Thyroid gland (tissue), 4 donors: ENCODE data around the gene CTBP1. TPM values are rescaled to one million over a fixed set of nuclear protein-coding genes. Genes with fewer than 3 reads are reported as not detected.

Experiments
- DNase-seq, 2 donors: peaks; one replicate each; pipeline ENCODE4 v3.0.0-alpha.2; 2019
- H3K27ac ChIP-seq, 3 donors: fragments of 200-600 bp; sonication (generic); 1 replicate in 2 of 3; 2 replicates in 1 of 3; pipeline ENCODE4 v1.5.1; 2016 to 2019; ENCODE audit warnings: mild to moderate bottlenecking in 1 of 3, moderate library complexity in 1 of 3
- H3K27me3 ChIP-seq: fragments of 200-600 bp; sonication (generic); one replicate; pipeline ENCODE4 v1.5.1; 2019
- H3K36me3 ChIP-seq, 2 donors: fragments of 200-600 bp; sonication (generic); one replicate each; pipeline ENCODE4 v1.5.1; 2016 to 2019
- H3K4me1 ChIP-seq, 2 donors: fragments of 200-600 bp; sonication (generic); one replicate each; pipeline ENCODE4 v1.5.1; 2017 to 2019
- H3K4me3 ChIP-seq, 3 donors: fragments of 200-600 bp; sonication (generic); replicated peaks in 1 of 3; 1 replicate in 2 of 3; 2 replicates in 1 of 3; pipeline ENCODE4 v1.5.1; 2016; ENCODE audit warnings: mild to moderate bottlenecking in 1 of 3
- H3K9me3 ChIP-seq: fragments of 200-600 bp; sonication (generic); one replicate; pipeline ENCODE4 v1.5.1; 2017
- CTCF ChIP-seq, 6 experiments: fragments of 200-600 bp in 3 of 6; fragments of 450-650 bp in 3 of 6; sonication (generic) in 3 of 6; IDR thresholded peaks; one replicate each; pipeline ENCODE4 v1.5.1; 2016 to 2019; ENCODE audit warnings: antibody characterized with exemption in 6 of 6, mild to moderate bottlenecking in 2 of 6, inconsistent platforms in 1 of 6, moderate library complexity in 1 of 6
- POLR2A ChIP-seq, 2 donors: fragments of 450-650 bp; IDR thresholded peaks; one replicate each; pipeline ENCODE4 v1.6.1; 2017; ENCODE audit warnings: antibody characterized with exemption in 2 of 2, mild to moderate bottlenecking in 2 of 2, moderate library complexity in 1 of 2
- WGBS, 2 donors: methylation state at CpG; one replicate each; pipeline ENCODE4 v1.1.5; 2017; 5-methylcytosine and 5-hydroxymethylcytosine counted together
- intact Hi-C: fragments of 100-400 bp; cut with DNase I; formaldehyde crosslinking; loops from one replicate; pipeline ENCODE4 v1.15.1; 2023
- total RNA-seq, 4 donors: library from RNA; depleted of rRNA; stranded (reverse); fragments of >200 nt; gene quantifications; one replicate each; pipeline ENCODE4 v1.2.3, GENCODE V29; 2016

CTBP1 gene
- total RNA-seq, 4 donors from 2014 or later = 102 to 226 (median 177) TPM

GRCh38 chr4:1223841-1224809 is 24.8 kb downstream of the CTBP1 start:
- peaks cover 36 to 46% of the 10 kb centered on the region in 2 donors for H3K36me3 ChIP-seq
- H3K27ac ChIP-seq = no peak overlapping the region
- WGBS, 2 donors = 94 to 97% methylated on average over 36 to 37 of the region's 40 CpGs
- H3K9me3 ChIP-seq = no peaks in the 10 kb centered on the region
- H3K4me1 ChIP-seq = peaks cover 10% of the 10 kb centered on the region in 2 donors
- no peak for TF ChIP-seq POLR2A (IDR thresholded peaks at IDR 0.05)
- no peak for TF ChIP-seq CTCF (IDR thresholded peaks at IDR 0.05)
- DNase-seq = no peak
- intact Hi-C loops = no loop called here
- no peaks in the 10 kb centered on the region for H3K27me3 ChIP-seq
- no peak overlapping the region for H3K4me3 ChIP-seq

GRCh38 chr4:1222938-1223690 is 25.8 kb downstream of the CTBP1 start:
- WGBS, 2 donors = 94 to 97% methylated on average over 15 to 20 of the region's 29 CpGs

GRCh38 chr4:1222036-1222789 is 26.7 kb downstream of the CTBP1 start:
- 82 to 96% methylated on average over 7 to 19 of the region's 34 CpGs for WGBS, 2 donors
- Histone ChIP-seq H3K4me3 (no peak overlapping the region), H3K27me3 (no peaks in the 10 kb centered on the region), H3K36me3 (peaks cover 29 to 46% of the 10 kb centered on the region in 2 donors), H3K4me1 (peaks cover 10 to 15% of the 10 kb centered on the region in 2 donors), H3K27ac (peak overlapping the region in 1 of 3 donors; percentile 33), H3K9me3 (no peaks in the 10 kb centered on the region)
- intact Hi-C loops = no loop called here
- no peak for TF ChIP-seq CTCF (IDR thresholded peaks at IDR 0.05)
- TF ChIP-seq POLR2A (IDR thresholded peaks at IDR 0.05) = no peak
- no peak for DNase-seq

More at GRCh38 chr4:1222938-1223690, 25.8 kb downstream of the CTBP1 start:
- no peaks in the 10 kb centered on the region for H3K27me3 ChIP-seq
- no peak for TF ChIP-seq CTCF (IDR thresholded peaks at IDR 0.05)
- no peak for TF ChIP-seq POLR2A (IDR thresholded peaks at IDR 0.05)
- H3K4me1 ChIP-seq = peaks cover 10 to 15% of the 10 kb centered on the region in 2 donors
- peaks cover 36 to 46% of the 10 kb centered on the region in 2 donors for H3K36me3 ChIP-seq
- no peak overlapping the region for H3K27ac ChIP-seq
- intact Hi-C loops = no loop called here
- DNase-seq = no peak
- no peak overlapping the region for H3K4me3 ChIP-seq
- H3K9me3 ChIP-seq = no peaks in the 10 kb centered on the region

- H3K36me3 ChIP-seq = peaks cover 22 to 38% of the 10 kb centered on the region in 2 donors
These were observed 27.6 kb downstream of the CTBP1 start for GRCh38 chr4:1221155-1221870.

More at GRCh38 chr4:1221155-1221870, 27.6 kb downstream of the CTBP1 start:
- no peaks in the 10 kb centered on the region for H3K27me3 ChIP-seq
- H3K9me3 ChIP-seq = no peaks in the 10 kb centered on the region
- intact Hi-C loops = no loop called here
- peaks cover 15 to 17% of the 10 kb centered on the region in 2 donors for H3K4me1 ChIP-seq
- no peak overlapping the region for H3K4me3 ChIP-seq
- peak in 3 of 6 experiments; percentile 8 to 33 (median 22) for TF ChIP-seq CTCF (IDR thresholded peaks at IDR 0.05)
- no peak for TF ChIP-seq POLR2A (IDR thresholded peaks at IDR 0.05)
- 63 to 77% methylated on average over 33 of the region's 33 CpGs for WGBS, 2 donors
- DNase-seq = peak; percentile 65 to 72
- H3K27ac ChIP-seq = peak overlapping the region in 1 of 3 donors; percentile 39
